SKM-1 (cell line): ENCODE data around the gene GOLGA6L10.
"Not testable (repeated sequence)": the region's sequence is repeated elsewhere in the genome, so short reads cannot be mapped to it uniquely, and the experiment has no call there.

Experiments
- DNase-seq: peaks from one replicate; lab custom pipeline; 2025; ENCODE audit not compliant: unreplicated experiment; lab: John Stamatoyannopoulos, UW

The GOLGA6L10 gene

GRCh38 chr15:82319522-82320278 lies 29.6 kb downstream of the GOLGA6L10 start:
- not testable (repeated sequence) for DNase-seq

- DNase-seq: not testable (repeated sequence)
Measured at GRCh38 chr15:82318281-82318680, 31.0 kb downstream of the GOLGA6L10 start.

- not testable (repeated sequence) for DNase-seq
Measured at GRCh38 chr15:82317516-82317915, 31.8 kb downstream of the GOLGA6L10 start.

GRCh38 chr15:82317091-82317489 lies 32.2 kb downstream of the GOLGA6L10 start:
- no peak for DNase-seq

GRCh38 chr15:82316247-82317090 lies 32.8 kb downstream of the GOLGA6L10 start:
- DNase-seq: not testable (repeated sequence)

- no peak for DNase-seq
Measured at GRCh38 chr15:82315519-82316246, 33.6 kb downstream of the GOLGA6L10 start.

- no peak for DNase-seq
Measured at GRCh38 chr15:82314769-82315518, 34.3 kb downstream of the GOLGA6L10 start.

- DNase-seq: not testable (repeated sequence)
Measured at GRCh38 chr15:82313951-82314768, 35.1 kb downstream of the GOLGA6L10 start.

GRCh38 chr15:82313446-82313845 lies 35.8 kb downstream of the GOLGA6L10 start:
- DNase-seq: no peak

- DNase-seq: no peak
Measured at GRCh38 chr15:82312586-82313349, 36.5 kb downstream of the GOLGA6L10 start.

GRCh38 chr15:82311321-82311720 lies 38.0 kb downstream of the GOLGA6L10 start:
- DNase-seq: not testable (repeated sequence)

- no peak for DNase-seq
Measured at GRCh38 chr15:82309802-82310201, 39.5 kb downstream of the GOLGA6L10 start.

GRCh38 chr15:82307714-82308081 lies 41.6 kb downstream of the GOLGA6L10 start:
- DNase-seq: no peak

- DNase-seq: no peak
Measured at GRCh38 chr15:82306791-82307713, 42.2 kb downstream of the GOLGA6L10 start.

GRCh38 chr15:82305621-82306048 lies 43.6 kb downstream of the GOLGA6L10 start:
- DNase-seq: no peak

GRCh38 chr15:82304778-82305090 lies 44.5 kb downstream of the GOLGA6L10 start:
- DNase-seq: no peak

GRCh38 chr15:82303956-82304777 lies 45.1 kb downstream of the GOLGA6L10 start:
- DNase-seq: no peak
